Measurements from ENCODE around the gene SH3BGRL3. TPM values are rescaled to one million over a fixed set of nuclear protein-coding genes. Genes with fewer than 3 reads are reported as not detected.
"Not testable (repeated sequence)": the region's sequence is repeated elsewhere in the genome, so short reads cannot be mapped to it uniquely, and the experiment has no call there.

The SH3BGRL3 gene
- total RNA-seq, 1 experiment from 2014 or later = 12.5 TPM

DNA sequence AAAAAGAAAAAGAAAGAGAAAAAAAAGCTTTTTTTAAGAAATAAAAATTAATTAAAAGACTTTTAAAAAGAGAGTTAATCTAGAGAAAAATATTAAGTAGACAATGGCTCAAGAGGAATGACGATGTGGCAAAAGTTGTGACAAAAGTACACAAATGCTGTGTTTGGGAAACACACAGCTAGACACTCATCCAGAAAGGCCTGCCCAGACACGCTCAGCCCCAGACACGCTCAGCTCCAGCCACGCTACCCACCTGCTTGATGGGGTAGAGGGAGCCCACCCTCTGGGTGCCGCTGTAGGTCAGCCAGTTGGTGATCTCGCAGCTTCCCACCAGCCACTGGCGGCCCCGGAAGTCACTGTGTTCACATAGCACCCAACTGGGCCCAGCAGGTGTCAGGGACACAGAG lies 48.1 kb downstream of the SH3BGRL3 start:
- no peak for DNase-seq (ENCODE audit: low read depth)
- in situ Hi-C loops (cut with HindIII; ENCODE audit: low pct_unique_long_range_greater_than_20kb, low sequenced_read_pairs) = no loop called here

DNA sequence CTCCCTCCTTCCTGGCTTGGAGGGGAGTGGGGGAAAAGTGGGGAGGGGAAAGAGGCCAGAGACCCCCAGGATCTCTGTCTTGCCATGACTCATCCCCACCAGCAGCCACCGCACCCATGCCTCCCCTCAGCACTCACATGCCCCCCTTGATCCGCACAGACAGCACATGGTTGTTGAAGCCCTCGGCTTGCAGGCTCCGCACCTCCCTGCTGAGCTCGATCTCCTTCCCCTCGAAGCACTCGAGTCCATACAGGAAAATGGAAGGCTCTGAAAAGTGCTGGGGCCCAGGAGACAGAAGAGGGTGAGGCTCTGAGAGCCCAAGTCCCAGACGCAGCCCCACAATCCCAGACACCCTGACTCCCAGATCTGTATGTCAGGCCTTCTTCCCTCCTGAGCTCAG lies 48.7 kb downstream of the SH3BGRL3 start:
- DNase-seq (ENCODE audit: low read depth) = no peak
- in situ Hi-C loops (cut with HindIII; ENCODE audit: low pct_unique_long_range_greater_than_20kb, low sequenced_read_pairs) = no loop called here

DNA sequence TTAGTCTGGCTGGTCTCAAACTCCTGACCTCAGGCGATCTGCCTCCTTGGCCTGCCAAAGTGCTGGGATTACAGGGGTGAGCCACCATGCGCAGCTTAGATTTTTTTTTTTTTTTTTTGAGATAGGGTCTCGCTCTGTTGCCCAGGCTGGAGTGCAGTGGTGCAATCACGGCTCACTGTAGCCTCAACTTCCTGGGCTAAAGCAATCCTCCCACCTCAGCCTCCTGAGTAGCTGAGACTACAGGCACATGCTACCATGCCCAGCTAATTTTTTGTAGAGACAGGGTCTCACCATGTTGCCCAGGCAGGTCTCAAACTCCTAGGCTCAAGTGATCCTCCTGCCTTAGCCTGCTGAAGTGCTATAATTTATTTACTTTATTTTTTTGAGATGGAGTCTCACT lies 49.5 kb downstream of the SH3BGRL3 start:
- DNase-seq (ENCODE audit: low read depth); in situ Hi-C loops (cut with HindIII; ENCODE audit: low pct_unique_long_range_greater_than_20kb, low sequenced_read_pairs): not testable (repeated sequence)

DNA sequence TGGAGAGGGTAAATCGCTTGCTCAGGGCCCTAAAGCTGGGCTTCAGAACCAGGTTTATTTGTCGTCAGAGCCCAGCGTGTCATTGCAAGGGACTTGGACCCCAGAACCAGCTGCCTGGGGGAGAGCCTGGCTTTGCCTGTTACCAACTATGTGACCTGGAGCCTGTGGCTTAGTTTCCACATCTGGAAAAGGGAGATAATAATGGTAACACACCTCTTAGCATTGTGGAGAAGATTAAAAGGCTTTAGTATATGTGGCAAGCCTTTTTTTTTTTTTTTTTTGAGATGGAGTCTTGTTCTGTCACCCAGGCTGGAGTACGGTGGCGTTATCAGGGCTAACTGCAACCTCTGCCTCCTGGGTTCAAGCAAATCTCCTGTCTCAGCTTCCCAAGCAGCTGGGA lies 50.4 kb downstream of the SH3BGRL3 start:
- in situ Hi-C loops (cut with HindIII; ENCODE audit: low pct_unique_long_range_greater_than_20kb, low sequenced_read_pairs) = no loop called here

More for the DNA sequence above, 50.4 kb downstream of the SH3BGRL3 start:
- no peak for DNase-seq (ENCODE audit: low read depth)

Other genes starting within 250 kb of the SH3BGRL3 start
- gene SLC30A2, start 234.0 kb upstream of the SH3BGRL3 start, total RNA-seq (2014; rRNA removed; shearing (Covaris generic); ENCODE audit: low replicate concordance) = not detected in 2 replicates
- gene TRIM63, start 212.5 kb upstream of the SH3BGRL3 start, total RNA-seq (2014; rRNA removed; shearing (Covaris generic); ENCODE audit: low replicate concordance) = not detected in 2 replicates
- 5.7 and 8.4 TPM in 2 replicates for gene PDIK1L, start 168.3 kb upstream of the SH3BGRL3 start, total RNA-seq (2014; rRNA removed; shearing (Covaris generic); ENCODE audit: low replicate concordance)
- gene FAM110D, start 121.0 kb upstream of the SH3BGRL3 start, total RNA-seq (2014; rRNA removed; shearing (Covaris generic); ENCODE audit: low replicate concordance) = 0.14 TPM in 1 of 2 replicates, not detected in the other
- not detected in 2 replicates for gene C1orf232, start 111.1 kb upstream of the SH3BGRL3 start, total RNA-seq (2014; rRNA removed; shearing (Covaris generic); ENCODE audit: low replicate concordance)
- gene ZNF593, start 110.2 kb upstream of the SH3BGRL3 start, total RNA-seq (2014; rRNA removed; shearing (Covaris generic); ENCODE audit: low replicate concordance) = 49.8 and 92.3 TPM in 2 replicates
- gene ZNF593OS, start 108.3 kb upstream of the SH3BGRL3 start, total RNA-seq (2014; rRNA removed; shearing (Covaris generic); ENCODE audit: low replicate concordance) = not detected in 2 replicates
- gene CNKSR1, start 102.6 kb upstream of the SH3BGRL3 start, total RNA-seq (2014; rRNA removed; shearing (Covaris generic); ENCODE audit: low replicate concordance) = not detected in 2 replicates
- not detected in 2 replicates for gene CATSPER4, start 89.5 kb upstream of the SH3BGRL3 start, total RNA-seq (2014; rRNA removed; shearing (Covaris generic); ENCODE audit: low replicate concordance)
- 16.7 and 20.8 TPM in 2 replicates for gene CEP85, start 45.9 kb upstream of the SH3BGRL3 start, total RNA-seq (2014; rRNA removed; shearing (Covaris generic); ENCODE audit: low replicate concordance)
- 4.2 and 12.1 TPM in 2 replicates for gene UBXN11, start 26.6 kb downstream of the SH3BGRL3 start, total RNA-seq (2014; rRNA removed; shearing (Covaris generic); ENCODE audit: low replicate concordance)
- gene CD52, start 37.9 kb downstream of the SH3BGRL3 start, total RNA-seq (2014; rRNA removed; shearing (Covaris generic); ENCODE audit: low replicate concordance) = not detected in 2 replicates
- gene CRYBG2, start 74.0 kb downstream of the SH3BGRL3 start, total RNA-seq (2014; rRNA removed; shearing (Covaris generic); ENCODE audit: low replicate concordance) = 13.2 TPM in 1 of 2 replicates, not detected in the other
- not detected in 2 replicates for gene ZNF683, start 92.7 kb downstream of the SH3BGRL3 start, total RNA-seq (2014; rRNA removed; shearing (Covaris generic); ENCODE audit: low replicate concordance)
- not detected in 2 replicates for gene LIN28A, start 130.7 kb downstream of the SH3BGRL3 start, total RNA-seq (2014; rRNA removed; shearing (Covaris generic); ENCODE audit: low replicate concordance)
- 37.7 and 47.0 TPM in 2 replicates for gene DHDDS, start 152.2 kb downstream of the SH3BGRL3 start, total RNA-seq (2014; rRNA removed; shearing (Covaris generic); ENCODE audit: low replicate concordance)
- 570 and 785 TPM in 2 replicates for gene HMGN2, start 192.4 kb downstream of the SH3BGRL3 start, total RNA-seq (2014; rRNA removed; shearing (Covaris generic); ENCODE audit: low replicate concordance)
- gene RPS6KA1, start 249.7 kb downstream of the SH3BGRL3 start, total RNA-seq (2014; rRNA removed; shearing (Covaris generic); ENCODE audit: low replicate concordance) = 37.8 and 68.1 TPM in 2 replicates

Data from Caki2 (cell line).